Left lobe of liver (tissue), 2 donors: ENCODE data around the gene BCAS2. TPM values are rescaled to one million over a fixed set of nuclear protein-coding genes. Genes with fewer than 3 reads are reported as not detected.

ENCODE experiments used
- ATAC-seq: fragments of 200-7000 bp; cut with Tn5 transposase; one replicate; pipeline ENCODE4 v1.9.1; 2020; ENCODE audit warnings: mild to moderate bottlenecking, moderate library complexity
- DNase-seq: peaks from one replicate; pipeline ENCODE4 v3.0.0-alpha.2; 2020; ENCODE audit warnings: low spot score
- total RNA-seq: library from RNA; stranded (reverse); gene quantifications from one replicate; pipeline ENCODE4 v1.2.1, GENCODE V29; 2021
- donor health status: DM: no; HTN: no; CAD: no; lungs with moderate emphysema.
- donor health status: DM: no; HTN: yes; CAD: no.

BCAS2 gene
- total RNA-seq, 1 donor from 2014 or later = 13.3 TPM

GRCh38 chr1:114561333-114561732, 20.1 kb downstream of the BCAS2 start:
- ATAC-seq (no peak), DNase-seq (no peak)

GRCh38 chr1:114559356-114559755, 22.1 kb downstream of the BCAS2 start:
- DNase-seq (no peak), ATAC-seq (no peak)

GRCh38 chr1:114558544-114558943, 22.9 kb downstream of the BCAS2 start:
- ATAC-seq (peak; percentile 74), DNase-seq (no peak)

- DNase-seq = no peak
- ATAC-seq = no peak
Measured at GRCh38 chr1:114554577-114554976, 26.8 kb downstream of the BCAS2 start.

- ATAC-seq (no peak), DNase-seq (no peak)
Measured at GRCh38 chr1:114552106-114552639, 29.2 kb downstream of the BCAS2 start.

- no peak for ATAC-seq
- DNase-seq = no peak
Measured at GRCh38 chr1:114551400-114551799, 30.0 kb downstream of the BCAS2 start.

- DNase-seq (no peak), ATAC-seq (no peak)
Measured at GRCh38 chr1:114550336-114550735, 31.1 kb downstream of the BCAS2 start.

GRCh38 chr1:114549137-114549536, 32.3 kb downstream of the BCAS2 start:
- no peak for DNase-seq
- no peak for ATAC-seq

GRCh38 chr1:114547076-114547475, 34.3 kb downstream of the BCAS2 start:
- DNase-seq (no peak), ATAC-seq (no peak)

GRCh38 chr1:114545796-114546195, 35.6 kb downstream of the BCAS2 start:
- DNase-seq (no peak), ATAC-seq (no peak)

- no peak for ATAC-seq
- no peak for DNase-seq
Measured at GRCh38 chr1:114545315-114545714, 36.1 kb downstream of the BCAS2 start.

- ATAC-seq (no peak), DNase-seq (no peak)
Measured at GRCh38 chr1:114540821-114541220, 40.6 kb downstream of the BCAS2 start.

- DNase-seq (no peak), ATAC-seq (no peak)
Measured at GRCh38 chr1:114540272-114540671, 41.1 kb downstream of the BCAS2 start.

GRCh38 chr1:114536043-114536442, 45.4 kb downstream of the BCAS2 start:
- DNase-seq = no peak
- no peak for ATAC-seq

- DNase-seq (no peak), ATAC-seq (no peak)
Measured at GRCh38 chr1:114535401-114535800, 46.0 kb downstream of the BCAS2 start.

- DNase-seq (no peak), ATAC-seq (no peak)
Measured at GRCh38 chr1:114531094-114531493, 50.3 kb downstream of the BCAS2 start.

GRCh38 chr1:114530224-114530623, 51.2 kb downstream of the BCAS2 start:
- no peak for DNase-seq
- ATAC-seq = no peak

- DNase-seq (no peak), ATAC-seq (no peak)
Measured at GRCh38 chr1:114524944-114525343, 56.5 kb downstream of the BCAS2 start.

GRCh38 chr1:114522264-114522575, 59.2 kb downstream of the BCAS2 start:
- ATAC-seq (no peak), DNase-seq (no peak)

- DNase-seq (no peak), ATAC-seq (no peak)
Measured at GRCh38 chr1:114521396-114522263, 59.8 kb downstream of the BCAS2 start.
